Cardiac septum (tissue), 1 donor: Measurements from ENCODE around the gene CRTAC1. TPM values are rescaled to one million over a fixed set of nuclear protein-coding genes. Genes with fewer than 3 reads are reported as not detected.

Experiments
- DNase-seq: peaks from one replicate; pipeline ENCODE4 v3.0.0-alpha.2; 2020; ENCODE audit warnings: low spot score
- intact Hi-C: fragments of 100-400 bp; cut with DNase I; formaldehyde crosslinking; loops from one replicate; pipeline ENCODE4 v1.14.0; 2022
- total RNA-seq: library from RNA; stranded (reverse); fragmentation: NEBNext Ultra II Directional; extraction: Animal tissue kit (Norgen Biotek cat#: 25700); gene quantifications from one replicate; pipeline ENCODE4 v1.2.1, GENCODE V29; 2021
- donor health status: DM: no; HTN: no; CAD: no.

CRTAC1 gene
- total RNA-seq, 1 donor from 2014 or later = 3.2 TPM

DNA sequence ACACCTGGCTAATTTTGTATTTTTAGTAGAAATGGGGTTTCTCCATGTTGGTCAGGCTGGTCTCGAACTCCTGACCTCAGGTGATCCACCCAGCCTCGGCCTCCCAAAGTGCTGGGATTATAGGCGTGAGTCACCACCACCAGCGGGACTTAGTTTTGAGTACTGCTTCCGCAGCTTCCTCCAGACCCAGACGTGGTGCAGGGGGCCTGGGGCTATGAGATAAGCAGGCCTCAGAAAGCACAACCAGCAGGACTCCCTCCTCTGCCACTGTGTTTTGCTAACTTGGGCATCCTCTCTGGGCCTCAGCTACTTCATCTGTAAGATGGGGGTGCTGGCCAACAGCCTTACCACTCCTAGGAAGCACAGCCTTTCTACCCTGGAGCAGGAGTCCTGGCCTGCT is 143.0 kb downstream of the CRTAC1 start:
- intact Hi-C loops = no loop called here
- DNase-seq = no peak

DNA sequence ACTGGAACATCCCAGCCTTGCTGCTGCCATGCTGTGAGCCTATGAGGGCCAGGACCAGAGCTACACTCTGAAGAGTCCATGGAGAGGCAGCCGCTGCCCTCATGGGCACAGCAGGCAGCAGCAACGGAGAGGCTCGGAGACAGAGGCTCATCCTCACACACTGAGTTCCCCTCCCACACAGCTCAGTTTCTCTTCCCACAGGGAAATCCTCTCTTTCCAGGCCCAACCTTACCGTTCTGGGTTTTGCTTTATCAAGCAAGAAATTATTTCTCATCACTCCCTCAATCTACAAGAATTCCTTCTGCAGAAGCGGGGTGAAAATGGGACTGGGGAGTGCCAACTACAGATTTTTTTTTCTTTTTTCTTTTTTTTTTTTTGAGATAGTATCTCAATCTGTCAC is 144.1 kb downstream of the CRTAC1 start:
- DNase-seq = no peak
- intact Hi-C loops = no loop called here

DNA sequence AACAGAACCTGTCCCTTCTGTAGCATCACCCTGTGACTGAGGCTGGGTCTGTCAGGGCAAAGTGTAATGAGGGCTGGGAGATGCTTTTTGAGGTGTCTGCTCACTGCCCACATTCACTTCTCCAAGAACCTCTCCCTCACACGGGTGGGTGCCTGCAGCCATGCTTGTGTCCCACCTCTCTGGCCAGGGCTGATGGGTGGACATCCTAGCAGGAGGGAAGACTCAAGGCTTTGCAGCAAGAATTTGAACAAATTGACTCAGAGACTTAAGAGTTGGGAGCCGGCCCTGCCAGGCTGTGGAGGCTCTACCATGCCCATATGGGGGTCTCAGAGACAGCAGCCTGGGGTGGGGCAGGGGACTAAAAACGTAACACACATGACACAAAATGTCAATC is 147.3 kb downstream of the CRTAC1 start:
- DNase-seq = no peak
- intact Hi-C loops = no loop called here

DNA sequence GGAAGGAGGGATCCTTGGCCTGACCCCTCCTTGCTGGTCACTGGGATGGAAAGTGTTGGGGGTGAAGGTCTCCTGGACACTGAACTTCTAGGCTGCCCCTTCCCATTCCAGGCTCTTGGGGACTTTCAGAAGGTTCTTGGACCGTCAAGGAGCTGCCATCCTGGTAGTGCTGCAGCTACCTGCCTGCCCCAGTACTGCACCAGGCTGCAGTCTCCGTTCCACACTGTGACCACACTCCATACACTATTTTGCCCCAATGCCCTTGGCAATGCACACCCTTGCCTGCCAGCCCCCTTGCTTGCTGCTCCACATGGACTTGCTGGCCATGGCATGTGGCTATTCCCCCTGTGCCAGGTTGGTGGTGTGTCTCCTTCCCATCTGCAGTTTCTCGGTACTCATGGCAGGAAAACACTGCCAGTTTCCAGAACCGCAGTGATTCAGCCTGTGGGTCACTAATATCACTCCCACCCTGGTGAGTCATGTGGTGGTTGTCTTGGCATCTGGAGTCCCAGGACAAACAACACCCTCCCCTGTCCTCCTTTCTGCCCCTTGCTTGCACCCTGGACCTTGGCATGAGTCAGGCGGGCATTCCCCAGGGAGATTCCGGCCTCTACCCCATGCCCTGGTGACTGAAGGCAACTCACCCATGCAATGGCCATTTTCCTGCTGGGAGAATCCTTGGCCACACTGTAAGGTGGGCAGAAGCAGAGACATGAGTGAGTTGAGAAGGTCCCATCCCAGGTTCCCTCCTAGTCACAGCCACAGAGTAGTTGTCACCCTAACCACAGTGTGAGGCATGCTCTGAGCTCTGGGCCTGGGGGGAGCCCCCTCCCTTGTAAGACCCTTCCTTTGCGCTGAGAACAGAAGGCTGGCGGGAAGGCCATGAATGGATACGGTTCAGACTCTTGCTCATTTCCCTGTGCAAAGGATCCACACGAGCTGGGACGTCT is 148.0 kb downstream of the CRTAC1 start:
- intact Hi-C loops = no loop called here
- no peak for DNase-seq

DNA sequence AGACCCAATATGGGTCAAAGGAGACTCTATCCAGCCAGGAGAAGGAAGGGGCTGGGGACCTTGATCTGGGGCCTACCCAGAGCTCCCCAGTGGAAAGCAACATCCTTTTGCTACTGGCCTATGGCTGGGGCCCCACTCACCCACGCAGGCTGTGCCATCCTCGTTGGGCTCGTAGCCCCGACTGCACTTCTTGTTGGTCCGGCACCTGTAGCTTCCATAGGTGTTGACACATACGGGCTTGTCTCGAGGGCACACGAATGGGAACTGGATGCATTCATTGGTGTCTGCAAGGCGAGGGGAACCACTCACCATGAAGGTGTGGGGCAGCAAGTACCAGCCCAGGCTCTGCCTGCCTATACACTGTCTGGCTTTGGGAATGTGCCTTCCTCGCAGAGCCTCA is 150.3 kb downstream of the CRTAC1 start:
- intact Hi-C loops = no loop called here
- no peak for DNase-seq

DNA sequence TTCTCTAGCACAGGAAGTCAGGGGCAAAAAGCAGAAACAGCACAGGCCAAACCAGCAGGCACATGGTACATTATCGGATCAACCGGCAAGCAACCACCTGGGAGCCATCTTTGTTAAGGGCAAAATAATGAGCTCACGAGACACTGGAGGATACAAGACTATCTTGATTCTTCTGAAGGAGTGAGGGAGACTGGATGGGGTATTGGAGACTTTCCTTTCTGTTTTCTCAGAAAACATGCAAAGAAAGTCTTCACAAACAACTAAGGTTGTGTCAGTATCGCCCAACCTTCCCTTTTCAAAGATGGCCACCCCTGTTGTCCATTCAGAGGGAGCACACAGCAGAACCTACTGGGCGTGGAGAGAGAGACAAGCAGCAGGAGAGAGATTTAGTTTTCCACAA is 151.2 kb downstream of the CRTAC1 start:
- intact Hi-C loops = no loop called here

DNA sequence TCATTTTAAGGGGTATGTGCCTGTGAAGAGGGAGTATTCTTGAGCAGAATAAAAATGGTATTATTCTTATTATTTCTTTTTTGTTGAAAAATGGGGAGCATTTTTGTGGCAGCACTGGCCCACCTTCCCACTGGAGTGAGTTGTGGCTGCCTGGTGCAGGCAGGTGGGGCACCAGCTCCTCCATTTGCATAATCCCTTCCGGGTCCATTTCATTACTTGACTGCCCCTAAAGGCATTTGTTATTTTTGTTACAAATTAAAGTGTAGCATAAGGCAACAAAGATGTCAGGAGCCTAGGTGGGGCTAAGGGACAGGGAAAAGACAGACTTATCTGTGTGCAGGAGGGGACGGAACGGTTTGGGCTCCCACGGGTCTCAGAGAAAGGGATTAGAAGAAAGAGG is 154.0 kb downstream of the CRTAC1 start:
- no peak for DNase-seq
- intact Hi-C loops = no loop called here

More for the DNA sequence above, 151.2 kb downstream of the CRTAC1 start:
- no peak for DNase-seq

DNA sequence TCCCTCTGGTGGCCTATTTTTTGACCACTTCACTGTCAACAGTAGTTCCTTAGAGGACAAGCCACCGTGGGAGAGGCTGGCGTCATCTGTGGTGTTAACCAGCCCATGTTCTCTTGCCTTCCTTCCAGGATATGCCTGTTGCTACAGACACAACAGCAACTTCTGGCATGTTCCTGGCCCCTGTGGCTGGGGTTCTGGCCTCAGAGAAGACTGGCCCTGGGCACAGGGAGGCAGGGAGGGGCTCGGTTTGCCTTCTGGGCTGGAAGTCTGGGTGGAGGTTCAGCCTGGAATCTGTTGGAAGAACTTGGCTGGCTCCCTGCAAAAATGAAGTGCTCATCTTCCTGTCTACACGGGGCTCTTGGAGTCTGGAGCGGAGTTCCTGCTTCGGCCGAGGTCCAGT is 155.0 kb downstream of the CRTAC1 start:
- DNase-seq = no peak
- intact Hi-C loops = no loop called here

DNA sequence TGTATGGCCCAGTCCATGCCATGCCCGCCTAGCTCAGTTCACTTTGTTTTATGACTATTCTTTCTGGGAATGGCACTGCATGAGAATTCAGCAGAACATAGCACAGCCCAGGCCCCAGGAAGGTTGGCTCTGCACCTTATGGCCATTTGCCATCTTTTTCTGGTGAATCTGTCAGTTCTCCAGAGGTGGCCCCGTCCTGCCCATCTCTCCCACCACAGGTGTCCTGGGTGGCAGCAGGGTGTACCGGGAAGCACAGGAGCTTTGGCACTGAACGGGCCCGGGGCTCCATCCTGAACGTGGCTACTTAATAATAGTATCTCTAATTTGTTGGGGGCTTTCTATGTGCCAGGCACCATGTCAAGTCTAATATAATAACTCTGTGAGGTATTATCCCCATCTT is 156.1 kb downstream of the CRTAC1 start:
- intact Hi-C loops = no loop called here
- no peak for DNase-seq

DNA sequence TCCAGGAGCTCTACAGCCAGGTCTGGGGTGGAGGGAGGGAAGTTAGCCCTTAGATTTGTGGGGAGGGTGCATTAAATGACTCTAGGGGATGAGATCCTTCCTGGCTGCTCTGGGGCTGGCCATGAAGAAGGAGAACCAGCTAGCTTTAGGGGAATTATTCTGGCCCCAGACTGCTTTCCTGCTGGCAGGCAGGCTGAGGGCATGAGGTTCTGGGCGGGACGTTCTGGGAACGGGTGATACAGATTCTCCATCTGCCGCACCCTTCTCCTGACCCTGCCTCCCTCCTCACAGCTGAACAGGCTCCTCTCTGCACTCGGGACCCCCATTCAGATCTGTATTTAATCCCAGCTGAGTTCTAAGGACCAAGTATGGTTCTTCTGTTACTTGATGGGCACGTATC is 156.9 kb downstream of the CRTAC1 start:
- DNase-seq = no peak
- intact Hi-C loops = no loop called here

DNA sequence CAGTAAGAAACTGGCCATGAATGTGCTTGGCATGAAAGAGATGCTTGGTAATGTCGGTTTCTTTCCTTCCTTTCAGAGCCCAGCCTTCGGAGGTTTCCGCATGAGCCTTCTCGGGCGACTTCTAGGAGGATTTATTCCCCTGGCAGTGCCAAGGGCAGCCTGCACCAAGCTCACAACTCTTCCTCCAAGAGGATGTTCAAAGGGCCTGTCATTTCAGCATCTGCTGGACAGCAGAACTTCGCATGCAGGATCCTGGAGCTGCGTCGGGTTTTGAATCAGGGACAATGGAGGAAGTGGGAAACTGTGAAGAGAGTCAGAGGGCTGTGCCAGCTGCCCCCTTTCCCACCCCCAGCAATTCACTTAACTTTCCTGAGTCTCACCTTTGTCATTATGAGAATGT is 159.4 kb downstream of the CRTAC1 start:
- intact Hi-C loops = no loop called here

DNA sequence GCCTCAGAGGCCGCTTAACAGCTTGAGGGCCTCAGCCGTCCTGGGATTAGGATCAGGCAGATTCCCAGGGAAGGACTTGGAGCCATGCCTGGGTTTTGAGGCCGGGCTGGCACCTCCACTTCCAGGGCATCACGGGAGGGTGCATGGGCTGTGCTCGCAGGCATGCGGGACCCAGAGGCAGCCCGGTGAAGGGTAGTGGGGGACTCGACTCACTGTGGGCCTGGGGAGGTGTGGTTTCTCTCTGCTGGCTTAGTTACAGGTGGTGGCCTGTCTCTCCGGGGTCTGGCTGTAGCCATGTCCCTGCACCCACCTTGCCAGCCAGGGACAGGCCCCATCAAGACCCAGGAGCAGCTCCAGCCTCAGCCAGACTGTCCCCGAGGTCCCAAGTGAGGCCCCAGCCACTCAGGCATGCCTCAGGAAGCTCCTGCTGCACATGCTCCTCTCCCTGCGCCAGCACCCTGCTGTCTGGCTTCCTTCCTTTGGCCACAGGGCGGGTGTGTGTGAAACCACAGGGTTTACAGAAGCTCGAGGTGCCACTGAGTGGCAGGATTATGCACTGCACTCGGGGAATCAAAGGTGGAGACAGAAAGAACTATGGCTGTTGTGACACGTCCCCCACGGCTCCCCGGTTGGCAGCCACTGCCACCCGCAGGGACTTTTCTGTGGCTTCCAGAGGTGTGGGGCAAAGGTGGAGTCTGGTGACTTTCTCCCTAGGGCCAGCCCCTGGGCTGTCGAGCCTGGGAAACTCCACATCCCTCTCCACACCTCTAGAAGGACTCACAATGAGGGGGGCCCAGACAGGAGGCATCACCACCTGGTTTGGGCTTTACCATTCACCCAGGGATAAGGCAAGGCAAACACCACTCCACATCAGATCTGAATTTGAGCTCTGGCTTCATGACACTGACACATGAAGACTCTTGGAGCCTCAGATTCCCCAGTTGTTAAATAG is 161.1 kb downstream of the CRTAC1 start:
- intact Hi-C loops = loop anchor here (1.0 to 2.0 kb wide), 2 partner anchors 78 to 111 kb away; no protein-coding TSS in a partner anchor
- peak; percentile 89 for DNase-seq

More for the DNA sequence above, 159.4 kb downstream of the CRTAC1 start:
- no peak for DNase-seq

DNA sequence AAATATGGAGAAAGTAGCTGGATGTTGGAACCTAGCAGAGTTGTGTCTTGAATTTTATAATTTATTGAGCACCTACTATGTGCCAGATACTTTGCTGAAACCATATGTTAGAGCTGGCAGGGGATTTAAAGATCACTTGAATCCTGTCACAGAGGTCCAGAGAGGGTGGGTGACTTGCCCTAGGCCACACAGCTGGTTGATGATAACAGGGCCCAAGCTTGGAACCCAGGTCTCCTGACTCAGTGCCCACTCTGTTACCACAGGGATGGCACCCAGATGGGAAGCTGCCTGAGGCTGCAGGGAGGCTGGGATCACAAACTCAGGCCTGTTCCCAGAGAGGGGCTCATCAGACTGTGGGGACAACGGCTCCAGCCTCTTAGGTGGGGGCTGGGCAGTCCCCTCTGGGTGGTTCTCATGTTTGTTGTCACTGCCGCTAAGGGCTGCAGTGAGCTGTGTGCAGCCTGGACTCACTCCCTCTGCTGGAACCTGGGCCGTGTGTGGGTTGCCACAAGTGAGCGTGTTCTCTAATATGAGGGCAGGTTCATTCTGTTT is 162.2 kb downstream of the CRTAC1 start:
- DNase-seq = no peak
- intact Hi-C loops = loop anchor here (2.0 kb wide), 1 partner anchor 109 kb away; no protein-coding TSS in a partner anchor

DNA sequence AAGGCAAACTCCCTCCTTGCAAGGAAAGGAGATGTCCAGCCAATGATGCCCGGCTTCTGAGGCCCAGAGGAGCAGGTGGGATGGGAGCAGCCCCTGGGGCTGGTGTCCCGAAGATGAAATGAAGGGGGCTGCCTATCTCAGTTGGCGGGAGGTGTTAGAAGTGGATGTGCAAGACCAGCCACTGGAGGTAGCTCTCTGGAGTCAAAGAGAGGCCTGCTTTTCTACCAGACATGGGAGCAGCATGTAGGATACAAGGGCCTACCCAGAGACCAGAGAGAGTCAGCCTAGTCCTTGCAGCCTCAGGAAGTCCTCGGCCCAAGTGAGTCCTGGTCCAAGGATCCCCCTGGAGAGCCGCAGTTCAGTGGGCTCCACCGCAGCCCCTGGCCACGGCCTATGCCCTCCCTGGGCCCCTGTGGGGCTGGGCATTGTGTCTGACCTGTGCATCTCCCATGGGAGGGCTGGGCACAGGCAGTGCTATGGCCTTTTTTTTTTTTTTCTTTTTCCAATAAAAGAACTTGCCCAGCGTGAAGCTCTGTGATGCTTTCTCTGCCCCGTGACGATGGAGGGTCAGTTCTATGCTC is 163.1 kb downstream of the CRTAC1 start:
- no peak for DNase-seq
- intact Hi-C loops = no loop called here

DNA sequence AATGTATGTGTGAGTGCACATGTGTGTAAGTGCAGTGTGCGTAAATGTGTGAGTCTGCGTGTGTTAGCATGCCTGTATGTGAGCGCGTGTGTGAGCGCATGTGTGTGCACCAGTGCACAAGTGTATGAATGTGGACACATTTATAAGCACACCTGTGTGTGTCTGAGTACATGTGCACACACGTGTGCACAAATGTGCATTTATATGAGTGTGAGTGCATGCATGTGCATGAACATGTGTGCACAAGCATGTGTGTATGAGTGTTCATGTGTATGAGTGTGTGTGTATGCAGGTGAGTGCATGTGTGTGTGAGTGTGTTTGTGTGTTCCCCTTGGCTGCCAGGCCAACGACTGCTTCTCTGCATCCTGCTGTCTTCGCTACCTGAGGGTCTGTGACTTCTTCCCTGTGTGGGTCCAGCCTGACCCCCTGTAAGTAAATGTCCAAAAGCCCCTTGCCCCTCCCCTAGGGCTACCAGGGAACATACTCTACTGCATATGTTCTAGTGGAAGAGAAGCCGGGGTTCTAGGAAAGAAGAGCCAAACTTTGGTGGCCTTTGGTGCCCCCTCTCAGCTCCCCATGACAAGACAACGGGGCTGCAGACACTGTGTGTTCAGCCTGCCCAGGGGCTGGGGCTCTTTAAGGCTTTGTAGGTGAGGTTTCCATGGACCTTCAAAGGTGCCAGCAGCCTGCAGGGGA is 163.7 kb downstream of the CRTAC1 start:
- DNase-seq = no peak
- intact Hi-C loops = no loop called here

DNA sequence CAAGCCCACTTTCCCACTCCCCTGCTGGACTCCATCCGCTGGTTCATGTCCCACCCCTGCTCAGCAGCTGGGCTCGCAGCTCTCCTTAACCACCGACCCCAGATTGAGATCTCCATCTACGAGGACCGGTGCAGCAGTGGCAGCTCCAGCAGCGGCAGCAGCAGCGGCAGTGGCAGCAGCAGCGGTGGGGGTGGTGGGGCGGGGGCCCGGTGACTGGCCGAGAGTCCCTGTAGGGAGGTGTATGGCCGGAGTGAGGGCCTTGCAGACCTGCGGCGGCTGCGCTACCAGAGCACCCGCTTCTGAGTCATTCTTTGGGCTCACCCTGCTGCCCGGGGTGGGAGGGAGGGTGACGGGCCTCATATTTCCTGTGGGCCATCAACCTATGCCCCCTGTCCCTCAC is 164.9 kb downstream of the CRTAC1 start:
- intact Hi-C loops = no loop called here
- DNase-seq = no peak

DNA sequence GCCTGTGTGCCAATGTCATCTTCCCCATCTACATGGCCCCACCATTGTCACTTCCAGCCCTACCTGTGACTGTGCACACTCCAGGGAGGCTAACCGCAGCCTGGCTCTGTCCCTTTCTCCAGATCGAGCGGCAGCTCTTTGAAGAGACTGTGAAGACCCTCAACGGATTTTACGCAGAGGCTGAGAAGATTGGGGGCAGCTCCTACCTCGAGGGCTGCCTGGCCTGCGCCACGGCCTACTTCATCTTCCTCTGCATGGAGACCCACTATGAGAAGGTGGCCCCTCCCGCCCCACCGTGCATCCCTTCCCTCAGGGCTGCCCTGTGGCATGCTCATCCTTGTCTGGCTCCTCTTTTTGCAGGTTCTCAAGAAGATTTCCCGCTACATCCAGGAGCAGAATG is 166.6 kb downstream of the CRTAC1 start:
- intact Hi-C loops = no loop called here
- DNase-seq = no peak

DNA sequence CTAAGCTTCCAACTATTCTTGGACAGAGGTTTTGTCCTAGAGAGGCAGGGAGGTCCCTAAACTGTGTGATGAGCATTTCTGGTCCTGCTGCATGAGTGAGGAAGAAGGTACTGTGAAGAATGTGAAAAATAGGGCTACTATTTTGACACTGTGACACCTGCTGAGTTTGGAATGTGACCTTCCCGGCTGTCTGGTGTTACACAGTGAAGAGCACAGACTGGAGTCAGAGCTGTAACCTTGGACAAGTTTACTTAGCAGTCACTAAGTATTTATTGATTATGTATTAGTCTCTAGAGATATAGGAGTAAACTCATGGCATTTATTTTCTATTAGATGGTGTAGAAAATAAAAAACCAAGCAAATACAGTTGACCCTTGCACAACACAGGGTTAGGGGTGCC is 168.5 kb downstream of the CRTAC1 start:
- intact Hi-C loops = no loop called here
- no peak for DNase-seq

DNA sequence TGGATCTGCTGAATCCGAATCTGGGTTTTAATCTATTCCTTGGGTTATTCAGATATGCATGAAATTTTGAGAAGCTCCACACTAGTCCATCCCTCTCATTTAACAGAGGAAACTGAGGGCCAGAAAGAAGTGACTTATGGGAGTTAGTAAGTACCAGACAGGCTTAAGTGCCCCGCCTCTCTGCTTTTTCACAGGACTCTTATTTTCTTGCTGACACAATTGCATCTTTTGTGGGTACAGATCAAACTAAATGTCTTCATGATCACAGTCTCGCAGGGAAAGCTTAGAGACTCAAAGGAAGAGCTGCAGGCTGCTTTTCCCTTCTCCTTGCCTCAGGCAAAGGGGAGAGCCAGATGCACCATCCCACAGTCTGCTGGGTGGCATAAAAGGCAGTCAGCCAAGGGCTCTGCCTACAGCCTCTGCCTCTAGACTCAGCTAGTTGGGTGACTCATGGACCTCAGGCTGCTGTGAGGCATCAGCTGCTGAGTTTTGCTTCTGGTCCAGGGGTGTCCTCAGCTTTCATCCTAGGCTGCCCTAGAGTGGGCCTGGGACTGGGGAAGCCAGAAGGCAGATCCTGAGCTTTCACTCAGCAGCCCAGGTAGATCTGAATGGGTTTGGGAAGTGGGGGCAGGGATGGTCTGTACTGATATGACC is 169.2 kb downstream of the CRTAC1 start:
- intact Hi-C loops = no loop called here
- no peak for DNase-seq
